NCI-H1436 (cell line): ENCODE measurements around the gene CNTN4.
A peak's percentile ranks its signal among the peaks of the same experiment; 100 is the strongest.

ENCODE experiments used
- DNase-seq: peaks from one replicate; lab custom pipeline; 2025; lab: John Stamatoyannopoulos, UW

Gene CNTN4

GRCh38 chr3:2266606-2267005 lies 167.9 kb downstream of the CNTN4 start:
- no peak for DNase-seq

- no peak for DNase-seq
Measured at GRCh38 chr3:2268779-2269178, 170.1 kb downstream of the CNTN4 start.

GRCh38 chr3:2274526-2274925 lies 175.9 kb downstream of the CNTN4 start:
- DNase-seq = no peak

GRCh38 chr3:2283818-2284217 lies 185.2 kb downstream of the CNTN4 start:
- DNase-seq = no peak

- no peak for DNase-seq
Measured at GRCh38 chr3:2300938-2301337, 202.3 kb downstream of the CNTN4 start.

- DNase-seq = no peak
Measured at GRCh38 chr3:2301361-2301760, 202.7 kb downstream of the CNTN4 start.

GRCh38 chr3:2303566-2303965 lies 204.9 kb downstream of the CNTN4 start:
- no peak for DNase-seq

- DNase-seq = no peak
Measured at GRCh38 chr3:2311022-2311421, 212.4 kb downstream of the CNTN4 start.

GRCh38 chr3:2317521-2317920 lies 218.9 kb downstream of the CNTN4 start:
- DNase-seq = no peak

GRCh38 chr3:2334921-2335320 lies 236.3 kb downstream of the CNTN4 start:
- DNase-seq = peak; percentile 2

- DNase-seq = no peak
Measured at GRCh38 chr3:2343031-2343682, 244.5 kb downstream of the CNTN4 start.

- DNase-seq = no peak
Measured at GRCh38 chr3:2352134-2352762, 253.6 kb downstream of the CNTN4 start.

GRCh38 chr3:2354702-2355101 lies 256.0 kb downstream of the CNTN4 start:
- DNase-seq = no peak

- DNase-seq = no peak
Measured at GRCh38 chr3:2356298-2356950, 257.8 kb downstream of the CNTN4 start.

GRCh38 chr3:2360815-2361214 lies 262.1 kb downstream of the CNTN4 start:
- no peak for DNase-seq

GRCh38 chr3:2362122-2362521 lies 263.5 kb downstream of the CNTN4 start:
- DNase-seq = no peak

GRCh38 chr3:2363854-2364253 lies 265.2 kb downstream of the CNTN4 start:
- no peak for DNase-seq

GRCh38 chr3:2370317-2370716 lies 271.7 kb downstream of the CNTN4 start:
- DNase-seq = no peak

- no peak for DNase-seq
Measured at GRCh38 chr3:2372306-2372705, 273.6 kb downstream of the CNTN4 start.

GRCh38 chr3:2375376-2375775 lies 276.7 kb downstream of the CNTN4 start:
- DNase-seq = no peak

GRCh38 chr3:2377281-2377680 lies 278.6 kb downstream of the CNTN4 start:
- no peak for DNase-seq

- DNase-seq = no peak
Measured at GRCh38 chr3:2390926-2391532, 292.4 kb downstream of the CNTN4 start.

GRCh38 chr3:2391896-2392295 lies 293.2 kb downstream of the CNTN4 start:
- no peak for DNase-seq
